ENCODE results near the gene SERINC4.
"Not testable (repeated sequence)": the region's sequence is repeated elsewhere in the genome, so short reads cannot be mapped to it uniquely, and the experiment has no call there.

The SERINC4 gene

DNA sequence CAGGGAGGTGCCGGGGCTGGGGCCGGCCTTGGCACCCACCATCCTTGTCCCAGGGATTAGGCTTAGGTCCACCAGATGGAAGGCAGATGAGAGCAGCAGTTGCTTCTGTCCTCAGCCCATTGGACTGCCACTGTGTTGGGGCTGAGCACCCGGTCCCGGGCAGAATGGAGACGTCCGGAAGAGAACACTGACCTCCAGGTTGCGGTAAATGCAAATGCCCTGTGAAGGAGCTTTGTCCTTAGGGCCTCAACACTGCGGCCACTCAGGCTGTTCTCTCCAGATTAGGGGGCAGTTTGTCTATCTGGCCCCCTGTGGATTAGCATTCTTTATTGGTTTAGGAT is at the start of gene SERINC4:
Gene SERINC4, minus strand, starts transcription at position 276 of the 341 bp plus-strand sequence. Its CDS starts 234 bp downstream, at position 42.
- intact Hi-C loops (cut with micrococcal nuclease), result no loop called here
- no peaks in the 10 kb centered on the region for H3K9me3 Mint-ChIP-seq
- peaks cover 97% of the 10 kb centered on the region for H3K36me3 Mint-ChIP-seq (ENCODE audit: low read depth)
- peak within 1 kb of the TSS; percentile 95 for H3K4me3 Mint-ChIP-seq
- H3K4me1 Mint-ChIP-seq (ENCODE audit: low read depth), result peaks cover 61% of the 10 kb centered on the region
- no peaks in the 10 kb centered on the region for H3K27me3 Mint-ChIP-seq
- H3K27ac Mint-ChIP-seq, result peak within 1 kb of the TSS; percentile 85

- Mint-ChIP-seq H3K9me3 (no peaks in the 10 kb centered on the region), H3K27me3 (no peaks in the 10 kb centered on the region), H3K27ac (no peak overlapping the region), H3K4me1 (ENCODE audit: low read depth) (no peaks in the 10 kb centered on the region), H3K4me3 (no peak overlapping the region), H3K36me3 (ENCODE audit: low read depth) (no peaks in the 10 kb centered on the region)
- intact Hi-C loops (cut with micrococcal nuclease), result no loop called here
Observed at GRCh38 chr15:43845421-43845820, 45.4 kb upstream of the SERINC4 start.

- H3K36me3 Mint-ChIP-seq (ENCODE audit: low read depth); intact Hi-C loops (cut with micrococcal nuclease); H3K4me3 Mint-ChIP-seq; H3K27ac Mint-ChIP-seq; H3K9me3 Mint-ChIP-seq; H3K27me3 Mint-ChIP-seq: not testable (repeated sequence)
- H3K4me1 Mint-ChIP-seq (ENCODE audit: low read depth), result peaks cover 16% of the 10 kb centered on the region
Observed at GRCh38 chr15:43832485-43832884, 32.5 kb upstream of the SERINC4 start.

GRCh38 chr15:43831519-43832052 is 31.6 kb upstream of the SERINC4 start:
- H3K4me3 Mint-ChIP-seq; H3K9me3 Mint-ChIP-seq; H3K27ac Mint-ChIP-seq; H3K27me3 Mint-ChIP-seq; H3K36me3 Mint-ChIP-seq (ENCODE audit: low read depth); intact Hi-C loops (cut with micrococcal nuclease): not testable (repeated sequence)
- peaks cover 23% of the 10 kb centered on the region for H3K4me1 Mint-ChIP-seq (ENCODE audit: low read depth)

DNA sequence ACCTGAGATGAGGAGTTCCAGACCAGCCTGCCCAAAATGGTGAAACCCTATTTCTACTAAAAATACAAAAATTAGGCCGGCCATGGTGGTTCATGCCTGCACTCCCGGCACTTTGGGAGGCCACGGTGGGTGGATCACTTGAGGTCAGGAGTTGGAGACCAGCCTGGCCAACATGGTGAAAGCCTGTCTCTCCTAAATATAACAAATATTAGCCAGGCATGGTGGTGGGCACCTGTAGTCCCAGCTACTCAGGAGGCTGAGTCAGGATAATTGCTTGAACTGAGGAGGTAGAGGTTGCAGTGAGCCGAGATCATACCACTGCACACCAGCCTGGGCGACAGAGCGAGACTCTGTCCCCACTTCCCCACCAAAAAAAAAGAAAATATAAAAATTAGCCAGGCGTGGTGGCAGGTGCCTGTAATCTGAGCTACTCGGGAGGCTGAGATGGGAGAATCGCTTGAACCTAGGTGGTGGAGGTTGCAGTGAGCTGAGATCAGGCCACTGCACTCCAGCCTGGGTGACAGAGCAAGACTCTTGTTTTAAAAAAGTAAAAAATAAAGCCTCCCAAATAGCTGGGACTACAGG is 30.8 kb upstream of the SERINC4 start:
- peaks cover 23% of the 10 kb centered on the region for H3K4me1 Mint-ChIP-seq (ENCODE audit: low read depth)
- intact Hi-C loops (cut with micrococcal nuclease); H3K4me3 Mint-ChIP-seq; H3K9me3 Mint-ChIP-seq; H3K36me3 Mint-ChIP-seq (ENCODE audit: low read depth); H3K27me3 Mint-ChIP-seq; H3K27ac Mint-ChIP-seq: not testable (repeated sequence)

DNA sequence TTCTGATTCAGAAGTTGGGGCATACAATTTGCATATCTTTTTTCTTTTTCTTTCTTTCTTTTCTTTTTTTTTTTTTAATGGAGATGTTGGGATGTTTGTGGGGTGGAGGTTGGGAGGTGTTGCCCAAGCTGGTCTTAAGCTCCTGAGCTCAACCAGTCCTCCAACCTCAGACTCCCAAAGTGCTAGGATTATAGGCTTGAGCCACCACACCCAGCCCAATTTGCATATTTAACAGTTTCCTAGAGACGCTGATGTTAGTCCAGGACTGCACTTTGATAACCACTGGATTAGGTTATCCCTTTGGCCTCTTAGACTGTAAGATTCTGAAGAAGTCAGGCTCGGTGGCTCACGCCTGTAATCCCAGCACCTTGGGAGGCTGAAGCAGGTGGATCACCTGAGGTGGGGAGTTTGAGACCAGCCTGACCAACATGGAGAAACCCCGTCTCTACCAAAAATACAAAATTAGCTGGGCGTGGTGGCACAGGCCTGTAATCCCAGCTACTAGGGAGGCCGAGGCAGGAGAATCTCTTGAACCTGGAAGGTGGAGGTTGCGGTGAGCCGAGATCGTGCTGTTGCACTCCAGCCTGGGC is 30.0 kb upstream of the SERINC4 start:
- intact Hi-C loops (cut with micrococcal nuclease), result loop anchor here (10.0 kb wide), 1 partner anchor 55 kb away; the partner anchor contains the start of gene ELL3
- H3K9me3 Mint-ChIP-seq; H3K27ac Mint-ChIP-seq; H3K4me3 Mint-ChIP-seq; H3K36me3 Mint-ChIP-seq (ENCODE audit: low read depth); H3K27me3 Mint-ChIP-seq: not testable (repeated sequence)
- peaks cover 23% of the 10 kb centered on the region for H3K4me1 Mint-ChIP-seq (ENCODE audit: low read depth)

GRCh38 chr15:43828061-43828657 is 28.1 kb upstream of the SERINC4 start:
- no peak overlapping the region for H3K27ac Mint-ChIP-seq
- H3K4me1 Mint-ChIP-seq (ENCODE audit: low read depth), result peaks cover 32% of the 10 kb centered on the region
- intact Hi-C loops (cut with micrococcal nuclease), result loop anchor here (10.0 kb wide), 1 partner anchor 53 kb away; the partner anchor contains the start of gene ELL3
- H3K36me3 Mint-ChIP-seq (ENCODE audit: low read depth), result peaks cover 7% of the 10 kb centered on the region
- H3K27me3 Mint-ChIP-seq, result no peaks in the 10 kb centered on the region
- no peaks in the 10 kb centered on the region for H3K9me3 Mint-ChIP-seq
- no peak overlapping the region for H3K4me3 Mint-ChIP-seq

- no peaks in the 10 kb centered on the region for H3K27me3 Mint-ChIP-seq
- H3K4me3 Mint-ChIP-seq, result peak within 1 kb of the TSS; percentile 83
- H3K27ac Mint-ChIP-seq, result peak within 1 kb of the TSS; percentile 81
- H3K4me1 Mint-ChIP-seq (ENCODE audit: low read depth), result peaks cover 44% of the 10 kb centered on the region
- intact Hi-C loops (cut with micrococcal nuclease), result loop anchor here (10.0 kb wide), 1 partner anchor 52 kb away; the partner anchor contains the start of gene ELL3
- no peaks in the 10 kb centered on the region for H3K9me3 Mint-ChIP-seq
- peaks cover 10% of the 10 kb centered on the region for H3K36me3 Mint-ChIP-seq (ENCODE audit: low read depth)
Observed at GRCh38 chr15:43826508-43827341, 26.7 kb upstream of the SERINC4 start, which contains the start of gene WDR76. Gene WDR76 (plus strand): TSS chr15:43827002. CDS start chr15:43827033, 31 bp downstream.

DNA sequence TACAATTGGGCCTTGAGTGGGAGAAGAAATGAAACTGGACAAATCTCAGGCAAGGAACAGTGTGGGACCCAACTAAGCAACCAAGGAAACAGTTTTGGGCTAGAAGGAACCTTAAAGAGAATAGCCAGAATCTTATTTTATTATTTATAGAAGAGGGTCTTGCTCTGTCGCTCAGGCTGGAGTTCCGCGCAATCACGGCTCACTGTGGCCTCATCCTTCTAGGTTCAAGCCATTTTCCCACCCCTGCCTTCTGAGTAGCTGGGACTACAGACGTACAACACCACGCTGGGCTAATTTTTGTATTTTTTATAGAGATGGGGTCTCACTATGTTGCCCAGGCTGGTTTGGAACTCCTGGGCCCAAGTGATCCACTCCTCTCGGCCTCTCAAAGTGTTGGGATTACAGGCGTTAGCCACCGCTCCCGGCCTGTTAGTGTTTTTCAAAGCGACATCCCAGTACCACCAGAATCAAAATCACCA is 26.0 kb upstream of the SERINC4 start:
- Mint-ChIP-seq H3K4me1 (ENCODE audit: low read depth) (peaks cover 51% of the 10 kb centered on the region), H3K4me3 (no peak overlapping the region), H3K27ac (peak overlapping the region; percentile 81), H3K9me3 (no peaks in the 10 kb centered on the region), H3K27me3 (no peaks in the 10 kb centered on the region), H3K36me3 (ENCODE audit: low read depth) (peaks cover 16% of the 10 kb centered on the region)
- intact Hi-C loops (cut with micrococcal nuclease), result loop anchor here (10.0 kb wide), 1 partner anchor 51 kb away; the partner anchor contains the start of gene ELL3

DNA sequence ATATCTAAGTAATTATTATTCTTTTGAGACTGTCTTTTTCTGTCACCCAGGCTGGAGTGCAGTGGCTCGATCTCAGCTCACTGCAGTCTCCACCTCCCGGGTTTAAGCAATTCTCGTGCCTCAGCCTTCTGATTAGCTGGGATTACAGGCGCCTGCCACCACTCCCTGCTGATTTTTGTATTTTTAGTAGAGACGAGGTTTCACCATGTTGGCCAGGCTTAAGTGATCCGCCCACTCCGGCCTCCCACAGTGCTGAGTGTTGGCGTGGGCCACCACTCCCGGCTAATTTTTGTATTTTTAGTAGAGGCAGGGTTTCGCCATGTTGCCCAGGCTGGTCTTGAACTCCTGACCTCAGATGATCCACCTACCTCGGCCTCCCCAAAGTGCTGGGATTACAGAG is 25.3 kb upstream of the SERINC4 start:
- intact Hi-C loops (cut with micrococcal nuclease), result loop anchor here (10.0 kb wide), 1 partner anchor 51 kb away; the partner anchor contains the start of gene ELL3
- H3K9me3 Mint-ChIP-seq, H3K27me3 Mint-ChIP-seq, H3K27ac Mint-ChIP-seq, H3K4me3 Mint-ChIP-seq: not testable (repeated sequence)
- peaks cover 52% of the 10 kb centered on the region for H3K4me1 Mint-ChIP-seq (ENCODE audit: low read depth)
- H3K36me3 Mint-ChIP-seq (ENCODE audit: low read depth), result peaks cover 18% of the 10 kb centered on the region

GRCh38 chr15:43824302-43825246 is 24.6 kb upstream of the SERINC4 start, which contains the start of gene MFAP1:
Gene MFAP1 (minus strand): TSS chr15:43824690. CDS start chr15:43824569, 121 bp downstream.
- H3K4me1 Mint-ChIP-seq (ENCODE audit: low read depth), result peaks cover 56% of the 10 kb centered on the region

GRCh38 chr15:43821505-43821904 is 21.5 kb upstream of the SERINC4 start:
- Mint-ChIP-seq H3K27ac (peak overlapping the region; percentile 53), H3K27me3 (no peaks in the 10 kb centered on the region), H3K4me1 (ENCODE audit: low read depth) (peaks cover 33% of the 10 kb centered on the region), H3K4me3 (no peak overlapping the region), H3K9me3 (no peaks in the 10 kb centered on the region), H3K36me3 (ENCODE audit: low read depth) (peaks cover 51% of the 10 kb centered on the region)
- intact Hi-C loops (cut with micrococcal nuclease), result loop anchor here (10.0 kb wide), 1 partner anchor 47 kb away; the partner anchor contains the start of gene ELL3

More at GRCh38 chr15:43824302-43825246, 24.6 kb upstream of the SERINC4 start, which contains the start of gene MFAP1:
- Mint-ChIP-seq H3K27ac (peak within 1 kb of the TSS; percentile 99), H3K4me3 (peak within 1 kb of the TSS; percentile 98), H3K27me3 (no peaks in the 10 kb centered on the region), H3K36me3 (ENCODE audit: low read depth) (peaks cover 23% of the 10 kb centered on the region), H3K9me3 (no peaks in the 10 kb centered on the region)
- intact Hi-C loops (cut with micrococcal nuclease), result loop anchor here (10.0 kb wide), 1 partner anchor 50 kb away; the partner anchor contains the start of gene ELL3
